ENCODE data around the gene KLK15.
"Not testable (repeated sequence)": the region's sequence is repeated elsewhere in the genome, so short reads cannot be mapped to it uniquely, and the experiment has no call there.

KLK15 gene

GRCh38 chr19:50819636-50820035, 13.7 kb downstream of the KLK15 start:
- no peak for DNase-seq

GRCh38 chr19:50818859-50819472, 14.4 kb downstream of the KLK15 start:
- no peak for DNase-seq

GRCh38 chr19:50817941-50818858, 15.2 kb downstream of the KLK15 start:
- peak; percentile 6 for DNase-seq

- DNase-seq, result no peak
Observed at GRCh38 chr19:50815439-50815838, 17.9 kb downstream of the KLK15 start.

GRCh38 chr19:50814883-50815282, 18.5 kb downstream of the KLK15 start:
- DNase-seq, result no peak

GRCh38 chr19:50812474-50812873, 20.9 kb downstream of the KLK15 start:
- no peak for DNase-seq

GRCh38 chr19:50811622-50812238, 21.6 kb downstream of the KLK15 start:
- DNase-seq, result not testable (repeated sequence)

- no peak for DNase-seq
Observed at GRCh38 chr19:50808856-50809255, 24.5 kb downstream of the KLK15 start.

- peak; percentile 95 for DNase-seq
Observed at GRCh38 chr19:50804420-50805272, 28.7 kb downstream of the KLK15 start.

GRCh38 chr19:50803633-50804419, 29.5 kb downstream of the KLK15 start:
- DNase-seq, result peak; percentile 59

- no peak for DNase-seq
Observed at GRCh38 chr19:50801107-50801506, 32.3 kb downstream of the KLK15 start.

GRCh38 chr19:50799547-50799851, 33.9 kb downstream of the KLK15 start:
- DNase-seq, result no peak

GRCh38 chr19:50798659-50799546, 34.5 kb downstream of the KLK15 start:
- no peak for DNase-seq

- DNase-seq, result no peak
Observed at GRCh38 chr19:50797781-50798658, 35.4 kb downstream of the KLK15 start.

- no peak for DNase-seq
Observed at GRCh38 chr19:50797429-50797780, 36.0 kb downstream of the KLK15 start.

- no peak for DNase-seq
Observed at GRCh38 chr19:50796634-50797428, 36.5 kb downstream of the KLK15 start.

GRCh38 chr19:50796128-50796633, 37.2 kb downstream of the KLK15 start:
- DNase-seq, result no peak

GRCh38 chr19:50795664-50796073, 37.7 kb downstream of the KLK15 start:
- DNase-seq, result no peak
